Parathyroid adenoma (tissue), 2 donors: ENCODE results near the gene TMEM126A.
"Not testable (repeated sequence)": the region's sequence is repeated elsewhere in the genome, so short reads cannot be mapped to it uniquely, and the experiment has no call there.

Experiments
- H2AFZ ChIP-seq: fragments of 300-600 bp; sonication (generic); one replicate; pipeline ENCODE4 v1.7.0; 2017; ENCODE audit warnings: antibody characterized with exemption, mild to moderate bottlenecking
- H3K27ac ChIP-seq: fragments of 300-600 bp; sonication (generic); one replicate; pipeline ENCODE4 v1.7.0; 2017
- H3K27me3 ChIP-seq: fragments of 300-600 bp; sonication (generic); one replicate; pipeline ENCODE4 v1.7.0; 2017; ENCODE audit warnings: low read length; ENCODE audit not compliant: control insufficient read depth, insufficient read depth
- H3K36me3 ChIP-seq: fragments of 300-600 bp; sonication (generic); one replicate; pipeline ENCODE4 v1.7.0; 2017; ENCODE audit warnings: low read length; ENCODE audit not compliant: control insufficient read depth, insufficient read depth
- H3K4me1 ChIP-seq: fragments of 300-600 bp; sonication (generic); one replicate; pipeline ENCODE4 v1.7.0; 2017; ENCODE audit warnings: control low read depth
- H3K4me2 ChIP-seq: fragments of 300-600 bp; sonication (generic); one replicate; pipeline ENCODE4 v1.7.0; 2017; ENCODE audit warnings: low read length
- H3K4me3 ChIP-seq: fragments of 300-600 bp; sonication (generic); one replicate; pipeline ENCODE4 v1.7.0; 2017; ENCODE audit warnings: low read depth, low read length
- H3K79me2 ChIP-seq: fragments of 300-600 bp; sonication (generic); one replicate; pipeline ENCODE4 v1.7.0; 2017; ENCODE audit warnings: control low read depth
- H3K9ac ChIP-seq: fragments of 300-600 bp; sonication (generic); one replicate; pipeline ENCODE4 v1.7.0; 2017; ENCODE audit warnings: mild to moderate bottlenecking
- H3K9me3 ChIP-seq: fragments of 300-600 bp; sonication (generic); one replicate; pipeline ENCODE4 v1.7.0; 2017; ENCODE audit warnings: low read length; ENCODE audit not compliant: control insufficient read depth
- CTCF ChIP-seq: fragments of 300-600 bp; sonication (generic); IDR thresholded peaks from one replicate; pipeline ENCODE4 v1.7.0; 2017; ENCODE audit warnings: antibody characterized with exemption, mild to moderate bottlenecking
- donor health status: primary hyperparathyroidism.

Gene TMEM126A

GRCh38 chr11:85647078-85647477 lies 689 bp upstream of the TMEM126A start:
- Histone ChIP-seq H3K4me3 (peak overlapping the region; percentile 78), H3K79me2 (no peaks in the 10 kb centered on the region), H2AFZ (peak overlapping the region; percentile 89), H3K4me2 (peak overlapping the region; percentile 86), H3K9me3 (no peaks in the 10 kb centered on the region), H3K9ac (no peak overlapping the region), H3K36me3 (no peaks in the 10 kb centered on the region), H3K27me3 (no peaks in the 10 kb centered on the region), H3K27ac (peak overlapping the region; percentile 71), H3K4me1 (no peaks in the 10 kb centered on the region)
- TF ChIP-seq CTCF = no peak

- no peak overlapping the region for H3K27ac ChIP-seq
- H3K4me2 ChIP-seq = no peak overlapping the region
- no peak overlapping the region for H3K9ac ChIP-seq
- TF ChIP-seq CTCF = no peak
- H3K9me3 ChIP-seq = no peaks in the 10 kb centered on the region
- H3K36me3 ChIP-seq = no peaks in the 10 kb centered on the region
- H3K27me3 ChIP-seq = no peaks in the 10 kb centered on the region
- H3K79me2 ChIP-seq = no peaks in the 10 kb centered on the region
- H3K4me1 ChIP-seq = no peaks in the 10 kb centered on the region
- H3K4me3 ChIP-seq = no peak overlapping the region
- no peak overlapping the region for H2AFZ ChIP-seq
Observed at GRCh38 chr11:85651118-85651517, 3.4 kb downstream of the TMEM126A start.

- H3K9me3 ChIP-seq = no peaks in the 10 kb centered on the region
- H2AFZ ChIP-seq = no peak overlapping the region
- no peak overlapping the region for H3K27ac ChIP-seq
- H3K4me2 ChIP-seq = no peak overlapping the region
- no peak overlapping the region for H3K4me3 ChIP-seq
- no peaks in the 10 kb centered on the region for H3K79me2 ChIP-seq
- H3K36me3 ChIP-seq = no peaks in the 10 kb centered on the region
- no peaks in the 10 kb centered on the region for H3K27me3 ChIP-seq
- no peaks in the 10 kb centered on the region for H3K4me1 ChIP-seq
- no peak overlapping the region for H3K9ac ChIP-seq
- TF ChIP-seq CTCF = no peak
Observed at GRCh38 chr11:85652786-85653447, 5.2 kb downstream of the TMEM126A start.

- not testable (repeated sequence) for H3K79me2 ChIP-seq, H3K36me3 ChIP-seq, H3K27ac ChIP-seq, H3K4me2 ChIP-seq, H2AFZ ChIP-seq, H3K4me3 ChIP-seq, H3K9me3 ChIP-seq, H3K4me1 ChIP-seq, H3K9ac ChIP-seq, H3K27me3 ChIP-seq
Observed at GRCh38 chr11:85654343-85654742, 6.6 kb downstream of the TMEM126A start.

- peaks cover 3% of the 10 kb centered on the region for H3K4me1 ChIP-seq
- TF ChIP-seq CTCF = no peak
- no peak overlapping the region for H3K9ac ChIP-seq
- no peaks in the 10 kb centered on the region for H3K36me3 ChIP-seq
- no peaks in the 10 kb centered on the region for H3K27me3 ChIP-seq
- no peak overlapping the region for H2AFZ ChIP-seq
- H3K4me2 ChIP-seq = no peak overlapping the region
- H3K27ac ChIP-seq = no peak overlapping the region
- H3K9me3 ChIP-seq = no peaks in the 10 kb centered on the region
- no peak overlapping the region for H3K4me3 ChIP-seq
- peaks cover 4% of the 10 kb centered on the region for H3K79me2 ChIP-seq
Observed at GRCh38 chr11:85656777-85657176, 9.0 kb downstream of the TMEM126A start.
